Measurements from ENCODE around the gene TP73.

Gene TP73

DNA sequence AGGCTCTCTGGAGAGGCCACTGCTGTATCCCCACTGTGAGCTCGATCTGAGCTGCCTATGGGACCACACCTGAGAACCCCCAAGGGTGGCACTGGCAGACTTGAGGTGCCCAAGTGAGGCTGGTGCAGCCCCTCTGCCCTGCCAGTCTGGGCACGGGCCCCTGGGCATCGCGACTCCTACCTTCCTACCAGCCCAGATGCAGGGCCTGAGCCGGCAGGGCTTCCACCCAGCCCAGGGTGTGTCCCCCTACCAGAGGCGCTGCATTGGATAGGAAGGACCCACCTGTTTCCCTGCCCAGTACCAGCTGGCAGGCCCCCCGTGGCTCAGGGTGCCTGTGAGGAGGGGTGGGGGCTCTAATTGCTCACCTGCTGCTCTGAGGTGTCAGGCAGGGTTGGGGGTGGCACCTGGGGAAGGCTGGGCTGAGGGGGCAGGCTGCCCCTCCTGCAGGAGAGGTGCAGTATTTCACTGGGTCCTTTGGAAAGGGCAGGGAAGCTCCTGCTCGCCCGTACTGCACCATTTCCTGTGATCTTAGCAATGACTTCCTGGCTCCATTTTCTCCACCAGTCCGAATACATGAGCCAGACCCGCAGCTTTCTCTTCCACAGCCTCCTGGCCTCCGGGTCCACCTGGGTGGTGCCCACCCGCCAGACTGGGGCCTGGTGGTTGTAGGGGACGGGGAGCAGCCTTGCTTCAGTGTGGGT lies 11.8 kb downstream of the TP73 start:
- Mint-ChIP-seq H3K9me3 (no peaks in the 10 kb centered on the region), H3K4me3 (no peak overlapping the region), H3K27ac (no peak overlapping the region), H3K36me3 (ENCODE audit: low read depth) (no peaks in the 10 kb centered on the region), H3K27me3 (ENCODE audit: low read depth) (peaks cover 39% of the 10 kb centered on the region), H3K4me1 (peaks cover 9% of the 10 kb centered on the region)
- TF ChIP-seq, protein P1, sequence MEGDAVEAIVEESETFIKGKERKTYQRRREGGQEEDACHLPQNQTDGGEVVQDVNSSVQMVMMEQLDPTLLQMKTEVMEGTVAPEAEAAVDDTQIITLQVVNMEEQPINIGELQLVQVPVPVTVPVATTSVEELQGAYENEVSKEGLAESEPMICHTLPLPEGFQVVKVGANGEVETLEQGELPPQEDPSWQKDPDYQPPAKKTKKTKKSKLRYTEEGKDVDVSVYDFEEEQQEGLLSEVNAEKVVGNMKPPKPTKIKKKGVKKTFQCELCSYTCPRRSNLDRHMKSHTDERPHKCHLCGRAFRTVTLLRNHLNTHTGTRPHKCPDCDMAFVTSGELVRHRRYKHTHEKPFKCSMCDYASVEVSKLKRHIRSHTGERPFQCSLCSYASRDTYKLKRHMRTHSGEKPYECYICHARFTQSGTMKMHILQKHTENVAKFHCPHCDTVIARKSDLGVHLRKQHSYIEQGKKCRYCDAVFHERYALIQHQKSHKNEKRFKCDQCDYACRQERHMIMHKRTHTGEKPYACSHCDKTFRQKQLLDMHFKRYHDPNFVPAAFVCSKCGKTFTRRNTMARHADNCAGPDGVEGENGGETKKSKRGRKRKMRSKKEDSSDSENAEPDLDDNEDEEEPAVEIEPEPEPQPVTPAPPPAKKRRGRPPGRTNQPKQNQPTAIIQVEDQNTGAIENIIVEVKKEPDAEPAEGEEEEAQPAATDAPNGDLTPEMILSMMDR (IDR thresholded peaks at IDR 0.05; ENCODE audit: unreplicated experiment in 3 of 3): no peak

DNA sequence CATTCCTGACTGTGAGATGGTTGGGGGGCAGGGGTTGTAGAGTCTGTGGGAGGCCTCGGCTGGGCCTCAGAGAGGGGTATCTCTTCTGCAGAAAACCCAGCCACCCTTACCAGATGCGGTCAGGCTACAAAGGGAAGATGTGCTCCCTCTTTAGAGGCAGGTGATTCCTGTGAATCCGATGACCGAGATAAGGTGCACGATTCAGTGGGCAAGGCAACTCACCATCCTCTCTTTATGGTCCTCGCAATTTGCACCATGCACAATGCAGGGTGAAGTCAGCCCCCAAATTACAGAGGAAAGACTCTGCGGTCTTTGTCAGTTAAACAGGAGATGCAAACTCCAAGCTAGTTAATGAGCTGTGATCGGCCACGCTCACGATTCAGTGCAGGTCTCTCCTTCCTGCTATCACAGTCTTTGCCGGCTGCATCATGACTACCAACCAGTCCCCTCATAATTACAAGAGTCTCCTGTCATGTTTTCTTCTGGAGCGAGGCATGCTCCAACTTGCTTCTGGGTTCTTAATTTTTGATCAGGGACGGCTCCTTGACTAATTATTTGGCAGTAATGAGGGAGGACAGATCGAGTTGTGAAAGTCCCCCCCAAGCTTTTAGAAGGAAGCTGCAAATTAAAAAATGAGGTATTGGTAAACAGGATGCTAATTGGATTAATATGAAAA lies 12.5 kb downstream of the TP73 start:
- Mint-ChIP-seq H3K4me3 (no peak overlapping the region), H3K27me3 (ENCODE audit: low read depth) (peaks cover 40% of the 10 kb centered on the region), H3K9me3 (no peaks in the 10 kb centered on the region), H3K36me3 (ENCODE audit: low read depth) (no peaks in the 10 kb centered on the region), H3K27ac (no peak overlapping the region), H3K4me1 (peaks cover 9% of the 10 kb centered on the region)
- TF ChIP-seq, protein P1 (IDR thresholded peaks at IDR 0.05; ENCODE audit: unreplicated experiment in 3 of 3): no peak

DNA sequence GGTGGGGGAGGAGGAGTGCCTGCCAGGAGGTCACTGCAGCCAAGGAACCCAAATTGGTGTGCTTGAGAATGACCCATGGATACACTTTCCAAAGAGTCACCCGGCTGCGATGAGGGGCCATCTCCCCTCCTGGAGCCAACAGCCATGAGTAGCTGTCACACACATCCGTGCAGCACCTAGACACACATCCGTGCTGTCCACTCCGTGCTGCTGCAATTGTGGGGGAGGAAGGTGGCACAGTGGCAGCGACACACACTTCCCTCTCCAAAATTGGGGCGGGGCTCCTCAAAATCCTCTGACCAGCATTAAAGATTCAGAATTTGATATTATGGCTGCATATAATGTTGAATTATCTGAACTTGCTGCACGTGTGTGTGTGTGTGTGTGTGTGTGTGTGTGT lies 15.8 kb downstream of the TP73 start:
- Mint-ChIP-seq H3K27me3 (ENCODE audit: low read depth) (peaks cover 57% of the 10 kb centered on the region), H3K36me3 (ENCODE audit: low read depth) (no peaks in the 10 kb centered on the region), H3K4me1 (peaks cover 9% of the 10 kb centered on the region), H3K4me3 (no peak overlapping the region), H3K9me3 (no peaks in the 10 kb centered on the region), H3K27ac (no peak overlapping the region)
- TF ChIP-seq, protein P1 (IDR thresholded peaks at IDR 0.05; ENCODE audit: unreplicated experiment in 3 of 3): no peak

DNA sequence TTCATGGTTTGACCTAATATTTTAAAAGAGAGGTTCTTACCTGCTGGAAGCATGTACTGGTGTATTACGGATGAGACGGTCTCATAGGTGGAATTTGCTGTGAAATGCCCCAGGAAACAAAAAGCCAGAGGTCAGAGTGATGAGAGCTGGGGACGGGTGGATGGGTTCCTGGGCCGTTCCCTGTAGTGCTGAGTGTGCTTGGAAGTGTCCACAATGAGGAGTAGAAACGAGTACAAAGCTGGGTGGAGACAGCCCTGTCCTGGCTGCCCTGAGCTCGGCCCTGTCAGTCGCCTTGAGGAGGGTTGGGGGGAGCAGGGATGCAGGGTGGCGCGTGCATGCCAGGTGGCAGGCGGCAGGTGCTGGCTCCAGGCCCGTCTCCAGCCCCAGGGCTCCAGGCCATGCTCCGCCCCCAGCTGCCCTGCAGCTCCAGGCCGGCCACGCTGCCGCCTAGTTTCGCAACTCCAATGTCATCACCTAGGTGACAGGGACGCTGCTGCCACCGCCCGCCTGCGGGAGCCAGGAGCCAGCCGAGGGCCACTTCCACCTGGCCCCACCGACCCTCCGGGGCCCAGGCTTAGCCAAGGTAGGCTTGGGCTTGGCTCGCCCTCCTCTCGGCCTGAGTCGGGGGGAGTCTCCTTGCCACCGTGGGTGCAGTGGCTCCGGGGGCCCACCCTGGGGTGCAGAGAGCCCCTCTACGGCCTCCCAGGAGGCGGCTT lies 16.4 kb downstream of the TP73 start:
- Mint-ChIP-seq H3K36me3 (ENCODE audit: low read depth) (no peaks in the 10 kb centered on the region), H3K4me3 (no peak overlapping the region), H3K27ac (no peak overlapping the region), H3K9me3 (no peaks in the 10 kb centered on the region), H3K27me3 (ENCODE audit: low read depth) (peaks cover 59% of the 10 kb centered on the region), H3K4me1 (peaks cover 15% of the 10 kb centered on the region)
- TF ChIP-seq, protein P1 (IDR thresholded peaks at IDR 0.05; ENCODE audit: unreplicated experiment in 3 of 3): no peak

DNA sequence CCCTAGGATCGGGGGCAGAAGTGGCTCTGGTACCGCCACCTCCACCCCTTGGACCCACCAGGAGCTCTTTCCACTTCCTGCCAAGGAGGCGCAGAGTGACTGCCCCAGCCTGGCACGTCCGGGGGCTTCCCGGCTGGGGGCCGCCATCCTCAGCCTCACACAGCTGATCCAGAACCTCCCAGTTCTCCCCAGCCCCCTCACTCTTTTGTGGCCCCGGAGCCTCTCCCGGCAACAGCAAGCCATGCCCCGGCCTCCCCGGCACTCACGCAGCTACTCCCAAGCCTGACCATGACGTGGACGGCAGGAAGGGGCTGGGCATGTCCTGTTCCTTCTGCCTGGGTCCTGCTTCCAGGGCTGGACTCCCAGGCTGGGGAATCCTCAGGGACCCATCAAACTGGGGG lies 17.1 kb downstream of the TP73 start:
- H3K4me1 Mint-ChIP-seq: peaks cover 15% of the 10 kb centered on the region
- H3K27me3 Mint-ChIP-seq (ENCODE audit: low read depth): peaks cover 59% of the 10 kb centered on the region
- no peaks in the 10 kb centered on the region for H3K36me3 Mint-ChIP-seq (ENCODE audit: low read depth)
- H3K4me3 Mint-ChIP-seq: no peak overlapping the region
- TF ChIP-seq, protein P1 (IDR thresholded peaks at IDR 0.05; ENCODE audit: unreplicated experiment in 3 of 3): no peak
- H3K9me3 Mint-ChIP-seq: no peaks in the 10 kb centered on the region
- no peak overlapping the region for H3K27ac Mint-ChIP-seq

Data from nephron (organoid).